ENCODE measurements around the gene STRIP2.
"Not testable (repeated sequence)": the region's sequence is repeated elsewhere in the genome, so short reads cannot be mapped to it uniquely, and the experiment has no call there.

The STRIP2 gene

GRCh38 chr7:129423700-129424410, 10.4 kb upstream of the STRIP2 start:
- peak; percentile 64 for DNase-seq (ENCODE audit: low read depth)

DNA sequence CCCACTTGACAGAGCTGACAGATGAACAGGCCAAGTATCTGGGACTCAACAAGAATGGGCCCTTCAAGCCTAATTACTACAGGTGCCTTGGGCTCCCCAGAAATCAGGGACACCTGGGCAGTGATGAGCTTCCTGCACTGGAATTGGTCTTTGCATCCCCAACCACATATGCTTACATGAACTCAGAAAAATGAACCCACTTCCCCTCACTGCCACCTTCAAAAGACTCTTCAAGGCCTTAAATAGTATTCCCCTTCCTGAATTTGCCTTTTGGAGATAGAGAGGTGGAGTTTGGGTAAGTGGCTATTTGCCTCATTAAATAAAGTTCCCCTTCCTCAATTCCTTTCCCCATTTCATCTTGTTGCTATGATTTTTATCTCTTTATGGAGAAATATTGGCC, 7.8 kb upstream of the STRIP2 start:
- no peak for DNase-seq (ENCODE audit: low read depth)

DNA sequence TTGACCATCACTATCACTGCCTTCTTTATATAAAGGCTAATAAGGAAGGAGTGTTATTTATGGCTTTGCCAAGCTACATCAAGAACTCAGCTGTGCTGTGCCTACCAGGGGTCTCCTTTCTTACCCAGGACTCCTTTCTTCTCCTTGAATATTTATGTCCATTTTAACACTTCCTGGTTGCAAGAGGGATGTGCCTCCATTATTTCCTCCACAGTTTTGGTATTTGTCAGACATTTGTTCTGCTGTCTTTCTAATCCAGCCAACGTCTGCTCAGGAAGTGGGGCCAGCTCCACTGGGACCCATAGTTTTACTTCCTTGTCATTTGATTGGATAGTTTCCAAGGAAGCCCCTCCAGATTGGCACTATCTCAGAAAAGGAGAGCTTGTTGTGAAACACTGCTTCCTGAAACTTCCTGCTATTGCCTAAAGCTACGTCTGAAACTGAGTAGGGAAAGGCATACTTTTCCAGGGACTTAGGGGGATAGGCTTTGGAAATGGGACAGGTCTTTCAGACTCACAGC, 6.6 kb upstream of the STRIP2 start:
- DNase-seq (ENCODE audit: low read depth): no peak

DNA sequence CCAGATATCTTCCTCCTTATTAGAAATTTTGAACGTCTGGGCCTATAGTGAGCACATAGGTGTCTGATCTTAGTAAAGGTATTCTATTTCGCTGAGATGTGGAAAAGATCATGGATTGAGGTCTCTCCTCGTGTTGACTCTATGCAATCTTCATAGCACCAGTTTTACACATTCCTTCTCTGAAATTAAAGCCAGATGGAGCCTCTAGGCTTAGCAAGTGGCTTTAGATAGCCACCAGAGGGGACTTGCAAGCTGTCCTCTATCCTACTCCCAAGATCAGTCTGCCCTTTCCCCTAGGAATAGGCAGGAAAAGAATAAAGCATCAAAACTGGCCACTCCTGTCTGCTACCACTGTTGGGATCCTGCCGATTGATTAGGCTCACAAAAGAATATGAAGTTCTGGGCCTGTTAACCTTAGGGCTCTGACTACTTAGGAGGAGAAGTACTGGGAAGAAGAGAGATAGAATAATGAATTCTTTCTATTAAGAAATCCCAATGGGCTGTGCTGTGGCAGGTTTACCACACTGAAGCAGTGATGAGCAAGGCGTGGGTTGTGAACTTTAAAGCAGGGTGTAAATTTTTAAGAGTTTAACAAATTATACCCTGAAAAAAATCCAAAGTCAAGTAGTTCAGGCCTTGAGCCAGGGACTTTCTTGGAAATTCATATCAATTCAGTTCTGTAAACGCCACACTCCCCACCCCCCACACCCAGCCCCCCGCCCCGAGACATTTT, 2.2 kb upstream of the STRIP2 start:
- no peak for DNase-seq (ENCODE audit: low read depth)

GRCh38 chr7:129434675-129435318, 565 bp downstream of the STRIP2 start:
- DNase-seq (ENCODE audit: low read depth): peak; percentile 6

DNA sequence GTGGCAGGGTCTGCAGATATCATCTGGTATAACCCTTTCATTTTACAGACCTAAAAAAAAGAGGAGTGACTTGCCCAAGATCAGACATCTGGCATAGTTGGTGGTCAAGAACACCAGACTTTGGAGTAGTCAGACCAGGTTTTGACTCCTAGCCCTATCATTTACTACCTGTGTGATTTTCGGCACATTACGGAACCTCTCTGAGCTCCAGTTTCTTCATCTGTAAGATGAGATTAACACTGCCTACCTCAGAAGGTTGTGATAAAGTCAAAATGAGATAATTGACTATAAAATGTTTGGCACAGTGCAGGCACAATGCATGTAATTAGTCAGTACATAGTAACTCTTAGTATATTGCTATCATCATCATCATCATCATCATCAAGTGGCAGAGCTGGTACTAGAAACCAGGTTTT, 1.2 kb downstream of the STRIP2 start:
- DNase-seq (ENCODE audit: low read depth): no peak

GRCh38 chr7:129436335-129436923, 2.2 kb downstream of the STRIP2 start:
- DNase-seq (ENCODE audit: low read depth): no peak

DNA sequence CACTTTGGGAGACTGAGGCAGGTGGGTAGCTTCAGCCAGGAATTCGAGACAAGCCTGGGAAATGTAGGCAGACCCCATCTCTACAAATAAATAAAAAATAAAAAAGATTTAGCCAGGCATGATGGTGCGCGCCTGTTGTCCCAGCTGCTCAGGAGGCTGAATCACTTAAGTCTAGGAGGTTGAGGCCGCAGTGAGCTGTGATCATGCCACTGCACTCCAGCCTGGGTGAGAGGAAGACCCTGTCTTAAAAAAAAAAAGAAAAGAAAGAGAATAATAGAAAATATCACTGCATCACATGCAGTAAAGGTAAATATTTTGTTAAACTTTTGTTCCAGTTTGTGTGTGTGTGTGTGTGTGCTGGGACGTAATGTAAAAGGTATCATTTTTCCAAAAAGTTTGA, 3.0 kb downstream of the STRIP2 start:
- DNase-seq (ENCODE audit: low read depth): no peak

GRCh38 chr7:129438281-129438838, 4.1 kb downstream of the STRIP2 start:
- DNase-seq (ENCODE audit: low read depth): no peak

- peak; percentile 86 for DNase-seq (ENCODE audit: low read depth)
Observed at GRCh38 chr7:129438839-129439651, 4.8 kb downstream of the STRIP2 start.

GRCh38 chr7:129439963-129440625, 5.9 kb downstream of the STRIP2 start:
- DNase-seq (ENCODE audit: low read depth): no peak

GRCh38 chr7:129443612-129444011, 9.4 kb downstream of the STRIP2 start:
- no peak for DNase-seq (ENCODE audit: low read depth)

- not testable (repeated sequence) for DNase-seq (ENCODE audit: low read depth)
Observed at GRCh38 chr7:129444776-129445175, 10.5 kb downstream of the STRIP2 start.

- DNase-seq (ENCODE audit: low read depth): not testable (repeated sequence)
Observed at GRCh38 chr7:129446925-129447324, 12.7 kb downstream of the STRIP2 start.

DNA sequence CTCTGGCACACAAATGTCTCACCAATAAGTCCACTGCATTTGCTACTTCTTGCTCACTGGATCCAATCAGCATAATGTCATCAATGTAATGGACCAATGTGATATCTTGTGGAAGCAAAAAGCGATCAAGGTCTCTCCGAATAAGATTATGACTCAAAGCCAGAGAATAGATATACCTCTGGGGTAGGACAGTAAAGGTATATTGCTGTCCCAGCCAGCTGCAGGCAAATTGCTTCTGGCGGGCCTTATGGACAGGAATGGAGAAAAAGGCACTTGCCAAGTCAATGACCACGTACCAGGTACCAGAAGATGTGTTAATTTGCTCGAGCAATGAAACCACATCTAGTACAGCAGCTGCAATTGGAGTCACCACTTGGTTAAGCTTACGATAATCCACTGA, 13.2 kb downstream of the STRIP2 start:
- DNase-seq (ENCODE audit: low read depth): not testable (repeated sequence)

GRCh38 chr7:129448608-129449007, 14.4 kb downstream of the STRIP2 start:
- not testable (repeated sequence) for DNase-seq (ENCODE audit: low read depth)

- DNase-seq (ENCODE audit: low read depth): no peak
Observed at GRCh38 chr7:129450295-129450694, 16.1 kb downstream of the STRIP2 start.

- DNase-seq (ENCODE audit: low read depth): no peak
Observed at GRCh38 chr7:129452589-129453231, 18.5 kb downstream of the STRIP2 start.

GRCh38 chr7:129453510-129454248, 19.4 kb downstream of the STRIP2 start:
- no peak for DNase-seq (ENCODE audit: low read depth)

GRCh38 chr7:129454249-129454551, 20.0 kb downstream of the STRIP2 start:
- no peak for DNase-seq (ENCODE audit: low read depth)

All from amniotic epithelial cell (primary cell).